Suppressor macrophage treated with lipopolysaccharide for 4 hours (primary cell): ENCODE measurements around the gene ZNF521.
A peak's percentile ranks its signal among the peaks of the same experiment; 100 is the strongest.

Experiments used
- DNase-seq: peaks from one replicate; pipeline ENCODE4 v3.0.0-alpha.2; 2020

Gene ZNF521

GRCh38 chr18:25244924-25245698, 106.9 kb downstream of the ZNF521 start:
- no peak for DNase-seq

DNA sequence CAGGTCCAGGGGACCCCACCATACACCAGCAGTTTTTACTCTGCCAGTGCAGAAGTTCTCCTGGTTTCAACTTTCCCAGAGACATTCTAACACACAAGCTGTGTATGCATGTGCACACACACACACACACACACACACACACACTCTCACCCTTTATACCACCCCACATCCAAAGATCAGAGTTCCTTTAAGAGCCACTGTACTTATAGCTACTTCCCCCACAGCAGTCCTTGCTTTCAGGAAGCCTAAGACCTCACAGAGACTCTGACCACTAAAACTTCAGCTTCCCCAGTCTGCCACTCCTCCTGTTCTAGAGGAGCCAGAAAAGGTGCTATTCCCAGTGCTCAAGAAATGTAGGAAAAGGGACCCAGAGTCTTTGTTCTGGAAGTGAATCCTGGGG, 107.8 kb downstream of the ZNF521 start:
- no peak for DNase-seq

DNA sequence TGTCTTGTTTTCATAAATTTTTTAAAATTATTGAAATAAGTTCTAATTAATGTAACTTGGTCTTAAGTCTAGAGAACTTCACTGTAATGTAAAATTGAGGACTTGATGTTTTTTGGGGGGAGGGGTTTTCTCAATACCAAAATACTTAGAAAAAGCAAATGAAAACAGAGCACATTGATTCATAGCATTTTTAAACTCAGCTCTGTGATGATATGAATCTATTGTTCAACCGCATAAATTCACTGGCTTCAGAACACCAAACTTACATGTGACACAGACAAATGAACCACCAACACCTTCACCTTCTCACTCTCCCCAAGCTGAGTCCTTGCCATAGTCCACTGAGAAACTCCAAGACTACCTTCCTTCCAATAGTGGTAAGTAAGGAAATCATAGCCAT, 108.2 kb downstream of the ZNF521 start:
- no peak for DNase-seq

- no peak for DNase-seq
These were observed 108.7 kb downstream of the ZNF521 start for GRCh38 chr18:25243257-25243656.

DNA sequence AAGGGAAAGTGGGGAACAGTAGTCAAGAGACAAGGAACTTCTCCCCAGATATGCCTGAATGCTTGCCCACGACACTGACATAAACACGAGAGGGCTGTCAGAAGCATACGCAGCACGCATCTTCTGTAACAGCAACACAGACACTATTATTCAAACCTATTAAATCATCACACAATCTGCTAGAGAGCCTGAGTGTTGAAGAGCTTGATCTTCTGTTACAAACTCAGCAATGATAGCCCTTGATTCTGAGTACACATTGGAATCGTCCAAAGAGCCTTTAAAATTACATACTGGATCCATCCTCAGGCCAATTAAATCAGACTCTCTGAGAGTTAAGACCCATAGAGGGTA, 111.6 kb downstream of the ZNF521 start:
- no peak for DNase-seq

- peak; percentile 17 for DNase-seq
These were observed 112.2 kb downstream of the ZNF521 start for GRCh38 chr18:25239581-25240419.

DNA sequence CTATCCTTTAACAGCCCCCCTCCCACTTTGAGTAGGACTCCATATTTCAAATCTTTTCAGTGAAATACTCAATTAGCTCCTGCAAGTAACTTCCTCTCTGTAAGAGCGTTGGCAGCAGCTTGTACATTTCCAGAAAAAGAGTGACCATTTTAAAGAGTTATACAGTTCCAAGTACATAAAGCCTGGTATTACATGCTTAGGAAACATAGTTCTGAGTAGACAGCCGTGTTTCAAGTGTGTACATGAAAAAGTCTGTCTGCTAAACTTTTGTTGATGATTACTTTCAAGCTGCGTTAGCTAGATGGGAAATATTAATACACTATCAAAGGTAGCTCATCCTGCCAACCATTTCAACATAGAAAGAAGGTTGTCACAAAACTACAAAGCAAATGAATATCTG, 112.8 kb downstream of the ZNF521 start:
- DNase-seq: no peak

- no peak for DNase-seq
These were observed 114.2 kb downstream of the ZNF521 start for GRCh38 chr18:25237571-25238267.

DNA sequence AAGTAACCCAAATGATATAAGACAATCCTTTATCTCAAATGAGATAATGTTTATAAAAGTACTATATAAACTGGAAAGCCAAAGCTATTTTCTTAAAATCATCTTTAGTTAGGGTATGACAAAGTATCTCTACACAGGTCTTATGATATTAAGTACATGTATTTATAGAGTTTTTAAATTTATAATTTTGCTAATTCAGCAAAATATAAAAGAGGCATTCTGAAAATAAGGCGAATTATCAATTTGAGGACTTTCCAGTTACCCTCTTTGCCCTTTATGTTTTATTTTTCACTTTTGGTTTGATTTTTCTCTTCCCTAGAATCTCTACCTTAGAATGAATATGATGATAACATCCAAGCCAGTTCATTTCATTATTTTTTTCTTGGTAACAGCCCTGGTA, 115.2 kb downstream of the ZNF521 start:
- DNase-seq: no peak

- DNase-seq: no peak
These were observed 116.4 kb downstream of the ZNF521 start for GRCh38 chr18:25235401-25236042.

DNA sequence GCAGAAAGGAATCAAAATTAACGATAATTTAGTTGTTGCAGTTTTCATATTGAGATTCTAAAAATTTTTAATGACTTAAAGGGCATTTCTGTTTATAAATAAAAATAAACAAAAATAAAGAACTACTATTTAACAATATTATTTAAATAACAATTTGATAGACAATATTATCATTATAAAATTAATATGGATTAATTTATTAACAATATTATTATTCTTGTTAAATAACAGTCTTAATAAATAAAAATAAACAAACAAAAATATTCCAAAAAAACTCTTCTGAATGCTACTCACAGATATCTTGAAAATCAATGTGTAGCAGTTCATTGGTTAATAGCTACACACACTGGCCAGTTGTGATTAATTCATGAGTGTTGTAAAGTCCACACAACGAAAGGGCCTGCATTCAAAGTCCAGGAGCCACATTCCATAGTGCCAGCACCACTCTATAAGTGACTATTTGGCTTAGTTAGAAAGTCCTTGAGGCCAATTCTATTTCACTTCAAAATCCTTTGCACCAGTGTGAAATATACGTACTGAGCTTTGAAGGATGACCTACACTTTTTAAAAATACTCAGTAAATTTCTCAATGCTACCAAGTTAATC, 117.1 kb downstream of the ZNF521 start:
- DNase-seq: no peak

GRCh38 chr18:25234322-25234639, 117.7 kb downstream of the ZNF521 start:
- no peak for DNase-seq

GRCh38 chr18:25233528-25234321, 118.2 kb downstream of the ZNF521 start:
- DNase-seq: no peak

- no peak for DNase-seq
These were observed 120.7 kb downstream of the ZNF521 start for GRCh38 chr18:25231327-25231691.

- peak; percentile 54 for DNase-seq
These were observed 121.2 kb downstream of the ZNF521 start for GRCh38 chr18:25230658-25231326.

DNA sequence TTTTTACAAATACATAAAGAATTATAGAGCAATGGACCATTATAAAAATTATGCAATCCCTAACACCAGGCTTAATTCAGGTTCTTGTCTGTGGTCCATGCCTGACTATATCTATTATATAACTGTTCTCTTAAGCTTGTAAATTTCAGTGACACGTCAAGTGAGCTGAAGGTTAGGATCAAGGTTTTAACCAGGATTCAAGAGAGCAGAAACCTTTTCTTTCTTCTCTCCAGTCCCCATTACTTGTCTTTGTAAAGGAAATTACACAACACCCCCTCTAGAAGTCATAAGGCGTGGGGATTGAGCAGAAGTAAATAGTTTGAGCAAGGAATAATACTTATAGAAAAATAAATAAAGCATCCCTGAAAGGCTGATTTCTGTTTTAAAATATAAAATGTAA, 122.0 kb downstream of the ZNF521 start:
- DNase-seq: no peak

DNA sequence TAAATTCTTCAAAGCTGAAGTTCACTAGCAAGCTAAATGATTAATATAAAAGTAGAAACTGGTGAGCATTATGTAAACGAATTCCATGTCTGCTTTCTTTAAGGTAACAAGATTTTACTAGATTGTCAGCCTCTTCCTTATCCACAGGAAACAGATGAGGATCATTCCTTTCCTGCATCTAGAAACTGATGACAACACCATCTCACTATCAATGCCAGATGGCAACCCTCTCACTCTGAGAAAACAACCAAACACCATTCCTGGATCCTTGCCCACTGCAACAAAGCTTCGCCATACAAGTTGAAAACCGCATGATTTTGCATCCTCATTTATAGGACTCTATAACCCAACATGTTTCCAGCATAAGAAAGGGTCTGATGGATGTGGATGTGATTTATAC, 122.9 kb downstream of the ZNF521 start:
- DNase-seq: no peak

- DNase-seq: no peak
These were observed 123.6 kb downstream of the ZNF521 start for GRCh38 chr18:25228410-25228809.

GRCh38 chr18:25225151-25225550, 126.8 kb downstream of the ZNF521 start:
- peak; percentile 62 for DNase-seq

GRCh38 chr18:25223899-25224886, 127.8 kb downstream of the ZNF521 start:
- no peak for DNase-seq
